Activated B cell treated with CpG ODN at 0.5 μM for 24 hours (primary cell): Measurements from ENCODE around the gene DYNLT2. TPM values are rescaled to one million over a fixed set of nuclear protein-coding genes. Genes with fewer than 3 reads are reported as not detected.

ENCODE experiments used
- ATAC-seq: fragments of 200-7000 bp; cut with Tn5 transposase; one replicate; pipeline ENCODE4 v1.10.0; 2021; ENCODE audit warnings: low read depth, mild to moderate bottlenecking, moderate library complexity
- CTCF ChIA-PET: fragments of 350-600 bp; sonication (Branson Sonifier 250); formaldehyde crosslinking; loops from one replicate; lab custom pipeline; 2021; ENCODE audit warnings: antibody characterized with exemption; lab: Charles Lee
- POLR2A ChIA-PET: fragments of 350-600 bp; sonication (Branson Sonifier 250); formaldehyde crosslinking; loops from one replicate; lab custom pipeline; 2021; ENCODE audit warnings: antibody characterized with exemption; lab: Charles Lee
- DNase-seq: peaks from one replicate; pipeline ENCODE4 v3.0.0; 2022
- H3K27ac Mint-ChIP-seq: one replicate; pipeline ENCODE4 v1.8.0; 2020; ENCODE audit warnings: mixed read lengths
- H3K27me3 Mint-ChIP-seq: one replicate; pipeline ENCODE4 v1.8.0; 2021; ENCODE audit warnings: mixed read lengths
- H3K36me3 Mint-ChIP-seq: one replicate; pipeline ENCODE4 v1.8.0; 2021; ENCODE audit warnings: low read depth, mixed read lengths
- H3K4me1 Mint-ChIP-seq: one replicate; pipeline ENCODE4 v1.8.0; 2021; ENCODE audit warnings: mixed read lengths
- H3K4me3 Mint-ChIP-seq: one replicate; pipeline ENCODE4 v1.8.0; 2020; ENCODE audit warnings: mild to moderate bottlenecking, mixed read lengths
- H3K9me3 Mint-ChIP-seq: one replicate; pipeline ENCODE4 v1.8.0; 2020; ENCODE audit warnings: mixed read lengths
- CTCF ChIP-seq: fragments of 200-600 bp; IDR thresholded peaks from one replicate; pipeline ENCODE4 v1.8.0; 2022; ENCODE audit warnings: antibody characterized with exemption, mild to moderate bottlenecking
- intact Hi-C: fragments of 100-400 bp; cut with micrococcal nuclease; formaldehyde crosslinking; loops from one replicate; pipeline ENCODE4 v1.15.1; 2024
- total RNA-seq: library from RNA; stranded (reverse); gene quantifications from 2 replicates; pipeline ENCODE4 v1.2.3, GENCODE V29; 2022

The DYNLT2 gene
- total RNA-seq, 1 donor from 2014 or later, result 4.4 TPM

GRCh38 chr6:169714595-169714994, 36.8 kb downstream of the DYNLT2 start:
- POLR2A ChIA-PET, result no interaction called here
- peaks cover 3% of the 10 kb centered on the region for H3K4me1 Mint-ChIP-seq
- no peak for TF ChIP-seq CTCF
- H3K36me3 Mint-ChIP-seq, result peaks cover 66% of the 10 kb centered on the region
- CTCF ChIA-PET, result no interaction called here
- H3K27ac Mint-ChIP-seq, result no peak overlapping the region
- DNase-seq (no peak), ATAC-seq (no peak)
- H3K9me3 Mint-ChIP-seq, result no peaks in the 10 kb centered on the region
- H3K27me3 Mint-ChIP-seq, result no peaks in the 10 kb centered on the region
- intact Hi-C loops, result no loop called here
- no peak overlapping the region for H3K4me3 Mint-ChIP-seq

GRCh38 chr6:169714178-169714577, 37.2 kb downstream of the DYNLT2 start:
- no peak for TF ChIP-seq CTCF
- intact Hi-C loops, result no loop called here
- no peak for ATAC-seq
- POLR2A ChIA-PET, result no interaction called here
- no peaks in the 10 kb centered on the region for H3K27me3 Mint-ChIP-seq
- no peaks in the 10 kb centered on the region for H3K9me3 Mint-ChIP-seq
- peaks cover 7% of the 10 kb centered on the region for H3K4me1 Mint-ChIP-seq
- peaks cover 67% of the 10 kb centered on the region for H3K36me3 Mint-ChIP-seq
- H3K27ac Mint-ChIP-seq, result no peak overlapping the region
- no peak for DNase-seq
- CTCF ChIA-PET, result no interaction called here
- no peak overlapping the region for H3K4me3 Mint-ChIP-seq

GRCh38 chr6:169710009-169710408, 41.4 kb downstream of the DYNLT2 start:
- intact Hi-C loops, result no loop called here
- peak overlapping the region; percentile 46 for H3K27ac Mint-ChIP-seq
- ChIA-PET POLR2A (interaction anchor here (1.2 kb wide), 1 partner anchor 13 kb away, joined by 4 read pairs; no protein-coding TSS in a partner anchor), CTCF (no interaction called here)
- H3K4me1 Mint-ChIP-seq, result peaks cover 32% of the 10 kb centered on the region
- peaks cover 55% of the 10 kb centered on the region for H3K36me3 Mint-ChIP-seq
- DNase-seq (no peak), ATAC-seq (no peak)
- no peaks in the 10 kb centered on the region for H3K9me3 Mint-ChIP-seq
- TF ChIP-seq CTCF, result no peak
- no peaks in the 10 kb centered on the region for H3K27me3 Mint-ChIP-seq
- no peak overlapping the region for H3K4me3 Mint-ChIP-seq

DNA sequence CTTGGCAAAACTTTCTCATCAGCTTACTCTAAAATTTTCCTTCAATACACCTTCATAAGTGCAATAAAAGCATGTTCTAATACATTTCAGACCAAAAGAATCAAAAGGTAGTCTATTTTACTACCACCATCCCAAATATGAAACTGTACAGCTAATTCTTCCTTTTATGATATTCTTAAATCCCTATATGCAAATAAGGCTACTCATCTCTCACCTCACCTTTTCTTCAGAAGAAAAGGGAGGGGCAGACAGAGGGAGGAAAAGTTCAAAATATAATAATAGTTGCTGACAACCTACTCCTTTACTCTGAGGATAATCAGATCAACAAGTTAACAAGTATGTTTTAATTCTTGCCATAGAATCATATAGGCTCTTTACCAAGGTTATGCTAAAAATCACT, 42.1 kb downstream of the DYNLT2 start:
- H3K4me1 Mint-ChIP-seq, result peaks cover 37% of the 10 kb centered on the region
- H3K36me3 Mint-ChIP-seq, result peaks cover 50% of the 10 kb centered on the region
- POLR2A ChIA-PET, result interaction anchor here (1.0 to 1.2 kb wide), 3 partner anchors 14 to 16 kb away, joined by 3 to 4 read pairs (median 4); partner anchors contain the start of gene PHF10
- DNase-seq, result no peak
- CTCF ChIA-PET, result no interaction called here
- H3K4me3 Mint-ChIP-seq, result no peak overlapping the region
- no peak overlapping the region for H3K27ac Mint-ChIP-seq
- H3K27me3 Mint-ChIP-seq, result no peaks in the 10 kb centered on the region
- no peak for ATAC-seq
- intact Hi-C loops, result no loop called here
- TF ChIP-seq CTCF, result no peak
- no peaks in the 10 kb centered on the region for H3K9me3 Mint-ChIP-seq

DNA sequence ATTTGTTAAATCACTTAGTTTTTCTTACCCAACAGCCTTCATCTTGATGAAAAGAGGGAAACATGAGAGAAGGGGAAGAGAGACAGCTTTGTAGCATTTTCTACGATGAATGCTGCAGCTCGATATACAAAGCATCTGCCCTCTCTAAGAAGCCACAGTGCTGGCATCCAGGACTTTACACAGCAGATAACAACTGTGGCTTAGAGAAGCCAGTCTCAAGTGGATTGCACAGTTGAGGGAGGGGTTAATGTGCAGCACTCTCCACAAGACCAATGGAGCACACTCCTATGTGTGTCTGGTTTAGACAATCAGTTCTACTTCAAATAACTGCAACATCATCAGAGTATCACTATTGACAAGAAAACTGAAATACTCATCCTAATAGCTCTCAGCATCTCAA, 43.6 kb downstream of the DYNLT2 start:
- peaks cover 55% of the 10 kb centered on the region for H3K36me3 Mint-ChIP-seq
- DNase-seq (no peak), ATAC-seq (no peak)
- peaks cover 52% of the 10 kb centered on the region for H3K4me1 Mint-ChIP-seq
- H3K27me3 Mint-ChIP-seq, result no peaks in the 10 kb centered on the region
- intact Hi-C loops, result no loop called here
- no peak overlapping the region for H3K4me3 Mint-ChIP-seq
- TF ChIP-seq CTCF, result no peak
- H3K9me3 Mint-ChIP-seq, result no peaks in the 10 kb centered on the region
- POLR2A ChIA-PET, result interaction anchor here (0.6 kb wide), 1 partner anchor 25 kb away, joined by 3 read pairs; no protein-coding TSS in a partner anchor
- CTCF ChIA-PET, result interaction anchor here (1.4 kb wide), 1 partner anchor 16 kb away, joined by 3 read pairs; no protein-coding TSS in a partner anchor
- H3K27ac Mint-ChIP-seq, result no peak overlapping the region
